Keratinocyte (primary cell): Measurements from ENCODE around the gene SREK1IP1. TPM values are rescaled to one million over a fixed set of nuclear protein-coding genes. Genes with fewer than 3 reads are reported as not detected.

Source experiments
- DNase-seq: peaks from one replicate; pipeline ENCODE4 v3.0.0-alpha.2; 2011; ENCODE audit warnings: low read depth, missing footprints, low spot score
- FAIRE-seq: peaks from 2 replicates; lab custom pipeline; 2011; peaks lifted over from hg19 to GRCh38; lab: Jason Lieb, UNC
- H2AFZ ChIP-seq: 2 replicates; pipeline ENCODE4 v1.6.0; 2012; ENCODE audit warnings: low read length, control low read depth, inconsistent platforms; ENCODE audit not compliant: control insufficient read depth
- H3K27ac ChIP-seq: 2 replicates; pipeline ENCODE4 v1.5.1; 2011; ENCODE audit warnings: low read length; ENCODE audit not compliant: control insufficient read depth, insufficient read depth
- H3K27me3 ChIP-seq: 3 replicates; pipeline ENCODE4 v1.6.0; 2011; ENCODE audit warnings: low read length; ENCODE audit not compliant: control insufficient read depth, insufficient read depth; ENCODE audit errors: extremely low read depth
- H3K36me3 ChIP-seq, 2 experiments: 2 replicates in 1 of 2; 3 replicates in 1 of 2; pipeline ENCODE4 v1.5.1; 2011; ENCODE audit warnings: low read length in 2 of 2, mild to moderate bottlenecking in 1 of 2; ENCODE audit not compliant: control insufficient read depth in 2 of 2, insufficient read depth in 2 of 2; ENCODE audit errors: extremely low read depth in 1 of 2
- H3K4me1 ChIP-seq: 3 replicates; pipeline ENCODE4 v1.5.1; 2011; ENCODE audit warnings: low read length; ENCODE audit not compliant: control insufficient read depth, insufficient read depth; ENCODE audit errors: extremely low read depth
- H3K4me2 ChIP-seq: 3 replicates; pipeline ENCODE4 v1.6.0; 2011; ENCODE audit warnings: low read depth, low read length; ENCODE audit not compliant: control insufficient read depth, insufficient read depth; ENCODE audit errors: extremely low read depth
- H3K4me3 ChIP-seq, 3 experiments: fragments of 200-600 bp in 1 of 3; sonication (generic) in 1 of 3; 2 replicates in 2 of 3; 3 replicates in 1 of 3; pipeline ENCODE4 v1.5.1; 2011 to 2016; ENCODE audit warnings: low read length in 3 of 3, mild to moderate bottlenecking in 3 of 3, control low read depth in 2 of 3, inconsistent platforms in 1 of 3, low read depth in 1 of 3, mixed read lengths in 1 of 3, mixed run types in 1 of 3, moderate library complexity in 1 of 3; ENCODE audit not compliant: control insufficient read depth in 2 of 3, insufficient read depth in 2 of 3; ENCODE audit errors: extremely low read depth in 1 of 3
- H3K79me2 ChIP-seq: 2 replicates; pipeline ENCODE4 v1.6.0; 2012; ENCODE audit warnings: low read length; ENCODE audit not compliant: control insufficient read depth, insufficient read depth
- H3K9ac ChIP-seq: 3 replicates; pipeline ENCODE4 v1.6.0; 2011; ENCODE audit warnings: low read length; ENCODE audit not compliant: control insufficient read depth, insufficient read depth; ENCODE audit errors: extremely low read depth
- H3K9me1 ChIP-seq: 3 replicates; pipeline ENCODE4 v1.6.0; 2011; ENCODE audit warnings: low read length; ENCODE audit not compliant: control insufficient read depth, insufficient read depth; ENCODE audit errors: extremely low read depth
- H3K9me3 ChIP-seq: 2 replicates; pipeline ENCODE4 v1.5.1; 2012; ENCODE audit warnings: low read depth, low read length; ENCODE audit not compliant: control insufficient read depth
- H4K20me1 ChIP-seq: 3 replicates; pipeline ENCODE4 v1.6.0; 2011; ENCODE audit warnings: low read length; ENCODE audit not compliant: control insufficient read depth, insufficient read depth; ENCODE audit errors: extremely low read depth
- CTCF ChIP-seq, 3 experiments: IDR thresholded peaks in 1 of 3; conservative IDR thresholded peaks in 1 of 3; optimal IDR thresholded peaks in 1 of 3; 2 replicates in 2 of 3; 3 replicates in 1 of 3; pipeline versions ENCODE3 to v1.5.1; 2011; ENCODE audit warnings: low read length in 3 of 3, mild to moderate bottlenecking in 3 of 3, moderate library complexity in 2 of 3, control low read depth in 1 of 3, inconsistent platforms in 1 of 3; ENCODE audit not compliant: insufficient read depth in 2 of 3; ENCODE audit errors: extremely low read depth in 1 of 3
- EZH2 ChIP-seq: IDR thresholded peaks from one replicate; pipeline ENCODE4 v1.6.1; 2012; ENCODE audit warnings: inconsistent platforms, mild to moderate bottlenecking, low read length, moderate library complexity
- dilution Hi-C: fragments of 300-500 bp; cut with MboI; formaldehyde crosslinking; loops from one replicate; pipeline ENCODE4 v1.7.0; 2020; ENCODE audit warnings: low sequenced_read_pairs; ENCODE audit not compliant: extremely low pct_ligation_motif_present
- polyA plus RNA-seq, 5 experiments: library from polyadenylated mRNA; depleted of rRNA in 3 of 5; stranded (reverse) in 3 of 5; stranded (forward) in 1 of 5; unstranded in 1 of 5; fragments of >200 nt; gene quantifications; 1 replicate in 1 of 5; 2 replicates in 3 of 5; 3 replicates in 1 of 5; pipeline versions ENCODE4 v1.2.1 to v1.2.3, GENCODE V29; 2011 to 2012; ENCODE audit warnings: missing spikeins in 2 of 5, low read depth in 1 of 5, low replicate concordance in 1 of 5

The SREK1IP1 gene
- polyA plus RNA-seq, 1 donor (not counting 4 experiments of a cell fraction or from before 2014, with no cell fraction given): 10.8 TPM

GRCh38 chr5:64690104-64690416 lies 78.4 kb downstream of the SREK1IP1 start:
- Histone ChIP-seq H3K4me1 (no peaks in the 10 kb centered on the region), H3K9me3 (no peaks in the 10 kb centered on the region), H3K36me3 (no peaks in the 10 kb centered on the region), H3K4me3 (peak overlapping the region in 1 of 3 experiments; percentile 46), H2AFZ (peak overlapping the region; percentile 21), H3K27ac (no peak overlapping the region), H3K9ac (no peak overlapping the region), H3K79me2 (no peaks in the 10 kb centered on the region), H3K4me2 (peak overlapping the region; percentile 58), H3K9me1 (no peaks in the 10 kb centered on the region), H3K27me3 (peaks cover 43% of the 10 kb centered on the region), H4K20me1 (no peaks in the 10 kb centered on the region)
- TF ChIP-seq CTCF (optimal IDR thresholded peaks at IDR 0.05 in 1 of 3, IDR thresholded peaks at IDR 0.05 in 1 of 3, conservative IDR thresholded peaks at IDR 0.05 in 1 of 3; ENCODE audit: extremely low read depth in 1 of 3, insufficient read depth in 2 of 3, low read length in 3 of 3): no peak
- no peak for TF ChIP-seq EZH2
- no peak for FAIRE-seq
- dilution Hi-C loops: no loop called here
- DNase-seq: no peak

DNA sequence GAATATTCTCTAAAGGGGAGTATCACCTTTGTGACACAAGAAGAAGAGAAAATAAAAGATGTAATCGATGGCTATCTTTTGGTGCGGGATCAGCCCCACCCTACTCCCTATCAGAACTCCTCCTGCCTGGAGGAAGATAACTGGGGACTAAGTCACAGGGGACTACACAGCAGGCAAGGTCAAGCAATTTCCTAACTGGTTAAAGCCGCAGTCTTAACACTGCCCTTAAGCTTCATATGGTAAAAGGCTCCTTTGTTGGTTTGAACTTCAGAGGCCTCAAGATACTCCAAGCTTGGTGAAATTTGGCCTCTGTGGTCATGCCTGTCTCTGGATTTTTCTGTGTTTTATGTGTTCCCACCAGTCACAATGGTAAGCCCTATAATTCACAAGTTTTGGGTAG lies 79.5 kb downstream of the SREK1IP1 start:
- peaks cover 43% of the 10 kb centered on the region for H3K27me3 ChIP-seq
- H4K20me1 ChIP-seq: no peaks in the 10 kb centered on the region
- no peak overlapping the region for H3K4me2 ChIP-seq
- dilution Hi-C loops: no loop called here
- H3K36me3 ChIP-seq: no peaks in the 10 kb centered on the region
- no peaks in the 10 kb centered on the region for H3K9me1 ChIP-seq
- H2AFZ ChIP-seq: no peak overlapping the region
- H3K4me1 ChIP-seq: no peaks in the 10 kb centered on the region
- H3K9ac ChIP-seq: no peak overlapping the region
- H3K9me3 ChIP-seq: no peaks in the 10 kb centered on the region
- DNase-seq: no peak
- H3K27ac ChIP-seq: no peak overlapping the region
- no peaks in the 10 kb centered on the region for H3K79me2 ChIP-seq
- TF ChIP-seq EZH2 (no peak), CTCF (optimal IDR thresholded peaks at IDR 0.05 in 1 of 3, IDR thresholded peaks at IDR 0.05 in 1 of 3, conservative IDR thresholded peaks at IDR 0.05 in 1 of 3; ENCODE audit: extremely low read depth in 1 of 3, insufficient read depth in 2 of 3, low read length in 3 of 3) (no peak)
- no peak for FAIRE-seq
- no peak overlapping the region for H3K4me3 ChIP-seq
